HUDEP-2 (cell line): ENCODE measurements around the gene MAPK8.

Experiments
- DNase-seq, 76 experiments: peaks; one replicate each; lab custom pipeline; 2025; ENCODE audit not compliant: unreplicated experiment in 76 of 76; lab: John Stamatoyannopoulos, UW

Gene MAPK8

GRCh38 chr10:48456808-48457761 is 150.6 kb downstream of the MAPK8 start:
- no peak for DNase-seq

GRCh38 chr10:48457949-48458661 is 151.6 kb downstream of the MAPK8 start:
- no peak for DNase-seq

- no peak for DNase-seq
These were observed 152.2 kb downstream of the MAPK8 start for GRCh38 chr10:48458662-48459048.

DNA sequence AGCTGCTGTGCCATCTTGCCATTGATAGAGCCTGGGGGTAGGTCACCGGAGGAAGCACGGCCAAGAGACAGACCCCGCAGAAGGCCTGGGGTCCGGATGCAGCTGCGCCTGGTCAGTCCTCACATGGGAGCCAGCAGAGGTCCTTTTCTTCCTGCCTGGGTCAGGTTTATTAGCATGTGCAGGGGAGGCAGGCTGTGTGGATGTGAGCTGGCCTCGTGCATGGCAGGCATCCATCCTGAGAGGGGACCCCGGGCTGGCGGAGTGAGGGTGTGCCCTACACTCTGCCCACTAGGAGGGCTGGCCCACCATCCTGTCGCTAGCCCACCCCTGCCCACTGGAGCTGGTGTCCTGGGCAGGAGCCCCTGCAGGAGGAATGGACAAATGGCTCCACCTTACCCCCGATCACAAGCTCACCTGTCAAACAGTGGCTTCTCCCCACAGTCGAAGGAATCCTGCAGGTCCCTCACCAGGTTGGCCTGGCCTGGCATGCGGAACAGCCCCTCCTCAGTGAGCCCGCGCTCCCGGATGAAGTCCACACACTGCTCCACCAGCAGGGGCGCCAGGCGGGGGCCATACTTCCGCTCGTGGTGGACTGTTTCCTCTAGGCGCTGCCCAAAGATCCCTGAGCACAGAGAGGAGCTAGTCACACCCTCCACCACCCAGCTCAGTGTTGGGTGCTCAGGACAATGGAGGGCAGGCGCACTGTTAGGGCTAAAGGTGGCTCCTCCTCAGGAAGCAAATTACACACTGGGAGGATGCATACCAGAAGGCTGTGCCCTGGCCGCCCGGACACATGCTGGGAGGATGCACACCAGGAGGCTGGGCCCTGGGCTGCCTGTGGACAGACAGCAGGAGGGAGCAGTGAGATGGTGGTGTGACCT is 153.0 kb downstream of the MAPK8 start:
- DNase-seq: no peak

DNA sequence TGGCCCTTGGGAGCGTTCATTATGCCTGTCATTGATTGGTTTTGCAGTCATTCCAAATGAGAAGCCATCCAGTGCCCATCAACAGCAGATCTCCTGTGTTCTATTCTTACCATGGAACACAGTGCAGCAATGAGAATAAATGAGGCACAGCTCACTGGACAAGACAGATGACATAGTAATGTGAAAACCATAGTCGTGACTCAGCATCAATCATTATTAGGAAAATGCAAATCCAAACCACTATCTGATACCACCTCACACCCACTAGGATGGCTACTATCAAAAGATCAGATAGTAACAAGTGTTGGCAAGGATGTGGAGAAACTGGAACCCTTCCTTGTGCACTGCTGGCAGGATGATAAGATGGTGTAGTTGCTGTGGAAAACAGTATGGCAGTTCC is 153.7 kb downstream of the MAPK8 start:
- DNase-seq: no peak

DNA sequence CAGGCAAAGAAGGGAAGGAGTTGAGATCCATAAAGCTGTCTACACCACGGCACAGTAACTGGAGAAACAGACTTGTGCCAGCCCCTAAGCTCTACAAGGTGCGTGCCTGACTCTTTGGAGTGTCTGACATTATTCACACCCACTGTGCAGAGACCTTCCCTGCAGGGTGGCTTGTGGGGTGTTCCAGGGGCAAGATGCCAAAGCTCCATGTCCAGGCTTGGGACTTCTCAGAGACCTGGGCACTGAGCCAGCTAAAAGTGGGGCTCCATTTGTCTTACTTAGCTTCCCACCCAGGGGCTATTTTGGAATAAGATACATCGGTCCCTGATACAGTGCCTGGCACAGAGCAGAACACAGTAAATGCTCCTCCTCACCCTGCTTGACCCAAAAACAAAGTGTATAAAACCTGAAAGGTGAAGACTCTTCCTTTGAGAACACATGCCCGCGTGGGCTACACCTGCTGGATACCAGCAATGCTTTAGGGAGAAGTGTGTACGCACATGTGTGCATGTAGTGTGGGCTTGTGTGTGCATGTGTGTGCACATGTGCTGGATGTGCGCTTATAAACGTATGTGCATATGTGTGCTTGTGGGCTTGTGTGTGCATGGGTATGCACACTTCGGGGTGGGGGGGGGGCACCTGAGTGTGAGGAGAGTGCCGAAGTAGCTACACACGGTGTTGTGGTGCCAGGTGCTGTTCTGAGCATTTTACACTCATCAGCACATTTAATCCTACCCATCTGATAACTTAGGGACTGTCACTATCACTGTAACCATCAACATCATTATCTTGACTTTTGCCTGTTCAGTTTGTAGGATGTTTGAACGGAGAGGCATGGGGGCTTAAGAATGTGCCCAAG is 155.4 kb downstream of the MAPK8 start:
- peak in 1 of 76 experiments; percentile 8 for DNase-seq

DNA sequence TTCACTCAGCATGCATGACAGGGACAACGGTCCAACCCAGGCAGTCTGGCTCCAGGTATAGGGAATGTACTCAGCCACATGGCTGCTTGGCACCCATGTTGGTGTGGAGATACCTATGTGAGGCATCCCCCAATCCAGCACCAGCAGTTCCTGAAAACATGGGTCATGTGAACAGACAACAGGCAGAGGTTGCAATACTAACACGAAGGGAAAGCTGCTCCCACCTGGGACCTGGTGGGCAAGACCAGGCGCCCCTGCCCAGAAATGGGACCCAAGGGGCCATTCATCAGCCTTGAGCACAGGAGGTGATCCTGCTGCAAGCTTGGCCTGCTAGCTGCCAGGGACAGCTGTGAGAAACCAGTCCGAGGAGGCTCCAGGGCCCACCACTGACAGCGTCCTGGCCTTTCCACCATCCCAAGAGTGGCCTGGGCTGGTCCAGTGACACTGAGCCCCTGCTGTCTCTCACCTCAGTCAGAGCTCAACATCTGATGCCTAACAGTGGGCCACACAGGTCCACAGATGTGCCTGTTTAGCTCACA is 156.1 kb downstream of the MAPK8 start:
- DNase-seq: no peak

GRCh38 chr10:48463318-48464003 is 157.0 kb downstream of the MAPK8 start:
- DNase-seq: peak in 4 of 76 experiments; percentile 7 to 26 (median 8)

DNA sequence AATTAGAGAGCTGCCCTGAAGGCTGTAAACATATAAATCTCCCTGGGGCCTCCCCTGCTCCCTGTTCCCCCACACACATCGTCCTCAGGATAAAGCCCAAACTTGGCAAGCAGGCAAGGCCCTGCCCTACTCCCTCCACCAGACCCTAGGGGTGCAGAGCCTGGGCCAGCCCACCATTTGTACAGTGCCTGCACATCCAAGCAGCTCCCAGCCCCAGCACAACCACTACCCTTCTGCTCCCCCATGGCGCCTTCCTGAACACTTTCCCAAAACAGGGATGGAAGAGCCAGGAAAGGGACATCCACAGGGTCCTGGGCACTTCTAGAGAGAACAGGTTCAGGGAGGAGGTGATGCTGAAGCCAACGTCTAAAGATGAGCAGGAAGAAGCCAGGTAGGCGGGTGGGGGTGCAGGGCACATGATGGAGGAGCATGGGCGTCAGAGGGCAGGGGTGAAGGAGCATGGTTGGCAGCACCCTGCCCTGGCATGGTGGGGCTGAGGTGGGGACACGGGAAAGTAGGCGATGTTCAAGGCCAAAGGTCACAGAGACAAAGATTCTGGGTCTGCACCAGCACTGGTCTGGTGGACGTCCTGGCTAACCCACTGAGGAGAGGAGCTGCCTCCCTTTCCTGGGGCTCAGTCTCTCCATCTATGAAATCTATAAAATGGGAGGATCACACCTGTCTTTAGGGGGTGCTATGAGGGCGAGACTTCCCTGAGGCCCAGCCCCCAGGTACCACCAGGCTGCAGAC is 157.8 kb downstream of the MAPK8 start:
- no peak for DNase-seq

DNA sequence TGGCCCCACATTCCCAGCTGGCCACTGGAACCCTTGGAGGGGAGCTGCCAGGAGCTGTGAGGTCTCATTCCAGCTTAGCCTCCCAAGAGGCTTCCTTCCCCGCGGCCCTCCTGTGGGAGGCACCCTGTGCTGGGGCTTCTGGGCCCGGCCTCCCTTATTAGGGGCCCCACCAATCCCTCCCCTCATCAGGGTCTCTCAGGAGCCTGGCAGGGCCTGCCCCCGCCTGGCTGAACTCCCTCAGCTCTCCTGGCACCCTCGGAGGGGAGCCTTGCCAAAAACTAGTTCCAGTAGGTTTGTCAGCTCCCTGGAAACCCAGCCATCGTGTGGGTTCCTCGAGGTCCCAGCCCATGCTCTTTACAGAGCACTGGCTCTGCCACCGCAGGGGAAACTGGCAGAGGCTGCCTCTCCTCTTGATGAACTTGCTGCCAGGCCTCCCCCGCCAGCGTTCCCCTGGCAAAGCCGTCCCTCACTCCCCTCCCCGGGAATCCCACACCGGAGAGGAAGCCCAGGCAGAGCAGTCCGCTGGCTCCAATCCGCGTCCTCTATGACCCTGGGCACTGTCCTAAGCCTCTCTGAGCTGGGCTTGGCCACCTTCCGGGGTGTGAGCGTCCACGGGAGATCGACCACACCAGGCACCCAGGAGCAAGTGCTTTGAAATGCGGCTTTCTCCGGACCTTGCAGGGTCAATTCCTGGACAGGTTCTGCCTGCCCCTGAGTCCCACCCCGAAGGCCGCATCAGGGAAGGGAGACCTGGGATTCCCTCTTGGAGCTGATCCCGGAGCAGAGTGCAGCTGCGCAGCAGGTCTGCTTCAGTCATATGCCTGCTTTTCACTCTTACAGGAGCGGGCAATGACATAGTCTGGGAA is 158.6 kb downstream of the MAPK8 start:
- DNase-seq: no peak

DNA sequence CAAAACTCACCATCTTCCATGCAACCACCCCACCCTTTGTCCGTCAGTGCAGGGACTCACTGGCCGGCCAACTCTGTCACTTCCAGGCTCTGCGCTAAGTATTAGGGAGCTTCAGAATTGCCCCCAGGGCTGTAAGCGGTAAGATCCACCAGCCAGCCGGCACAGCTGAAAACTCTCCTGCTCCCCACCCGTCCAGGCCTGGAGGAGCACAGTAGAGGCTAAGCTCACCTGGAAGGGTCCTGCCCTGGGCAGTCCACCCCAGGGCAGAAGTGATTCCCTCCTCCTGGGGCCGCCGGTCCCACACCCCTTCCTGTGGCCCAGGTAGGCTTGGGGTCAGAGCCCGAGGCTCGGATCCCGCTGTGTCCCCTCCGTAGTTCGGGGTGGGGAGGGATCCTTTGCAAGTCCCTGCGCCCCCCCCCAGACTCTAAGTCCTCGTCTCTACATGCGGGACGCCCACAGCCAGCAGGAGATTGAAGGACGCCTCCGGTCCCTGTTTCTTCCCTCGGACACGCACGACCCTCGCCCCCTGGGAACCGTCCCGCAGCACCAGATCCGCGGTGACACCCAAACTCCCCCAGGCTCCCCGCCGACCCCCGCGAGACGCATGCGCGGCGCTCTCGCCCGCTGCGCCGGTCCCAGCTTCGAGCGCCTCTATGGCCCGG is 159.5 kb downstream of the MAPK8 start:
- no peak for DNase-seq

GRCh38 chr10:48466611-48467240 is 160.2 kb downstream of the MAPK8 start:
- no peak for DNase-seq

DNA sequence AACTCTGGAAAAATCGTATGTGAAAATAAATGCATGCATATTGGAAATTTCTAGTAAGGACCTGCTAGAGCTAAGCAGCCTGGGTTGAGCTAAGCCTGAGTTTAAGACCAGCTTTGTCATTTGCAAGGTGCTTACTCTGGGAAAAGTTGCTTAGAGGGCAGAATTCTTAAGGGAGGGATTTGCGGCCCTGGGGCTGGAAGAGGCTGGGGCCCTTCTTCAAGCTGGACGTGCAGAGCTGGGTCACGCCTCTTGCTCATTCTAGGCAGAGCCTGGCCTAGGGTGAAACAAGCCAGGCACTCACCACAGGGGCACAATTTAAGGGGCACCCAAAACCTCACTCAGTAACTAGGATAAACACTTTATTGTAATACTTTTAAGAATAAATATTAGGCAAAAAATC is 161.2 kb downstream of the MAPK8 start:
- DNase-seq: peak in 1 of 76 experiments; percentile 6

DNA sequence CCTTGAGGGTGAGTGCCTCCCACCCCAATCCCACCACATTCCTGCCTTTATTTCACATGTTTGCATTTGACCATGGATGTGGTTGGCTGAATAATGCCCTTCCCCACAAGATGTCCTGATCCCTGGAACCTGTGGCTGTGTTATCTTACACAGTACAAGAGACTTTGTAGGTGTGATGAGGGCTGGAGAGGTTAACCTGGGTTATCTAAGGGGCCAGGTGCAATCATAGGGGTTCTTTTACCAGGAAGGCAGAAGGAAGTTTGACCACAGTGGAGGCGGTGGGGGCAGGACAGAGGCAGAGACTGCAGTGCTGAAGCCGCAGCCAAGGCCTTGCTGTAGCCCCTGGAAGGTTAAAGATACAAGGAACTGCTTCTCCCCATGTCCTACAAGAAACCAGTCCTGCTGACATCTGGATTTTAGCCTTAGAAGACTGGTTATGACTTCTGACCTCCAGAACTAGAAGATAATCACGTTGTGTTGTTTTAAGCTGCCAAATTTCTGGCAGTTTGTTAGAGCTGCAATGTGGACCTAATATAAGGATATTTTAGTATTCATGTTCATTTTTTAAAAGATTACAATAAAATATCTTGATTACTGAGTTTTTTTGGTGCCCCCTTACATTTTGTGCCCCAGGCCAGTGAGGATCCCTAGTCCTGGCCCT is 161.8 kb downstream of the MAPK8 start:
- DNase-seq: peak in 2 of 76 experiments; percentile 10 to 20

DNA sequence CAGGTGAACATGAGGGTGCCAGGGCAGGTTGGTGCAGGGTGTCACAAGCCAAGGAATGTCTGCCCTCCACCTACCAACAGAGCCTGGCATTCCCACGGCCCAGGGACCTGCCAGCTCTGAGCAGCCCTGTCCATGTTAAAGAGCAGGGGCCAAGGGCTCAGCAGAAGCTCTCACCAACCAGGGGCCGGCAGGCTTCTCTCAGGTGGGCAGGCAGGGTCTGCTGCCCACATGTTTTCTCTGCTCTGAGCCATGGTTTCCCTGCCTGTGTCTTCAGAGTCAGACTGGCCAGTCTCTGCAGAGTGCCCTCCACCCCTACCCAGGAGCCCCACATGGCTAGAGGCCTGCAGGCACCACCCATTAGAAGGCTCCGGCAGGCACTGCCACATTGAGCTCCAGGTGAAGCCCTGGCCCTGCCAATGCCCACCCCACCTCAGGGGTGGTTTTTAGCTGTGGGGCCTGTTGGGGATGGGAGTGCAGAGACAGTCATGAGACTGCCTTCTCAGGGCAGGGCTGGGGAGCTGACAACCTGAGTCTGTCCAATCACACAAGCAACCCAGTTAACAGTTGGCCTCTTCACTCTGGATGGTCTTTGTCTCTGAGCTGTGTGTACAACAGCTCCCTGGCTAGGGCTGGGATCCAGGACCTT is 162.5 kb downstream of the MAPK8 start:
- DNase-seq: peak in 2 of 76 experiments; percentile 8 to 13
